K562 (cell line): ENCODE measurements around the gene MAP7D1. TPM values are rescaled to one million over a fixed set of nuclear protein-coding genes. Genes with fewer than 3 reads are reported as not detected.

Experiments
- ATF4 ChIP-seq: fragments of 450-650 bp; formaldehyde crosslinking; IDR thresholded peaks from 2 replicates; pipeline ENCODE4 v1.4.0; 2022; ENCODE audit warnings: mild to moderate bottlenecking, moderate library complexity
- BCL6 ChIP-seq: fragments of 250-450 bp; sonication (Bioruptor Pico); IDR thresholded peaks from 2 replicates; pipeline ENCODE4 v1.4.0; 2020
- HDAC2 ChIP-seq: fragments of 450-650 bp; IDR thresholded peaks from 2 replicates; pipeline ENCODE4 v1.6.1; 2016; ENCODE audit warnings: mild to moderate bottlenecking
- PATZ1 ChIP-seq: fragments of 250-450 bp; sonication (Bioruptor Pico); IDR thresholded peaks from 2 replicates; pipeline ENCODE4 v1.5.0; 2020; ENCODE audit warnings: mild to moderate bottlenecking, borderline replicate concordance
- PCBP2 ChIP-seq: fragments of 200-400 bp; formaldehyde crosslinking; IDR thresholded peaks from 2 replicates; pipeline ENCODE4 v1.6.1; 2018; ENCODE audit warnings: low read length, low read depth, mild to moderate bottlenecking, moderate library complexity; ENCODE audit not compliant: poor library complexity, severe bottlenecking
- RBFOX2 ChIP-seq: fragments of 200-400 bp; formaldehyde crosslinking; IDR thresholded peaks from 2 replicates; pipeline ENCODE4 v1.6.1; 2017; ENCODE audit warnings: low read depth, mild to moderate bottlenecking, low read length, moderate library complexity
- RBM39 ChIP-seq: fragments of 200-400 bp; formaldehyde crosslinking; optimal IDR thresholded peaks from 2 replicates; pipeline ENCODE3; 2018; ENCODE audit warnings: low read depth, low read length
- TAF7 ChIP-seq: fragments of 450-650 bp; IDR thresholded peaks from 2 replicates; pipeline ENCODE4 v1.6.1; 2016; ENCODE audit warnings: missing genetic modification characterization, missing compliant biosample characterization
- TFAP4 ChIP-seq: sonication (generic); formaldehyde crosslinking; IDR thresholded peaks from 2 replicates; pipeline ENCODE4 v1.8.0; 2022; ENCODE audit warnings: missing genetic modification reagents, mild to moderate bottlenecking, moderate library complexity, borderline replicate concordance
- ZNF175 ChIP-seq: fragments of 200-800 bp; sonication (Bioruptor generic); IDR thresholded peaks from 2 replicates; pipeline ENCODE4 v1.6.1; 2016; ENCODE audit warnings: low read depth, mild to moderate bottlenecking, missing genetic modification characterization, missing compliant biosample characterization
- ZNF445 ChIP-seq: fragments of 250-450 bp; sonication (Bioruptor Pico); IDR thresholded peaks from 2 replicates; pipeline ENCODE4 v1.4.0; 2020; ENCODE audit warnings: low read depth, mild to moderate bottlenecking, moderate library complexity
- polyA plus RNA-seq, 8 experiments: library from polyadenylated mRNA; depleted of rRNA in 4 of 8; stranded (reverse) in 5 of 8; unstranded in 3 of 8; fragments of >200 nt; fragmentation: Nextera tagmentation in 2 of 8; fragmentation: Illumina TruSeq in 1 of 8; extraction: Ambion mirVana in 2 of 8; extraction: Trizol in 1 of 8; gene quantifications; 2 replicates each; pipeline versions ENCODE4 v1.2.1 to v1.2.3, GENCODE V29; 2011 to 2014; ENCODE audit warnings: inconsistent platforms in 1 of 8, missing spikeins in 1 of 8
- total RNA-seq, 7 experiments: library from RNA; depleted of rRNA in 6 of 7; stranded (reverse); fragments of >200 nt in 6 of 7; fragmentation: Illumina TruSeq in 2 of 7; extraction: Trizol in 2 of 7; gene quantifications; 2 replicates each; pipeline versions ENCODE4 v1.2.1 to v1.2.3, GENCODE V29; 2011 to 2021; ENCODE audit warnings: low replicate concordance in 1 of 7

The MAP7D1 gene
- total and polyA plus RNA-seq, 9 of the 15 experiments (the other 6 are each of a cell fraction or from before 2014, with no cell fraction given) = 3.6 to 108 (median 34.5) TPM

GRCh38 chr1:36161641-36162531 lies 5.9 kb downstream of the MAP7D1 start (continued):
- TF ChIP-seq TFAP4 (CRISPR knock-in tag) (peak; percentile 48; the same call in 1 of the 2 replicates), PATZ1 (CRISPR knock-in tag) (no peak), RBFOX2 (peak; percentile 43; the same call in 1 of the 2 replicates), ATF4 (no peak), PCBP2 (no peak), ZNF445 (CRISPR knock-in tag) (no peak), ZNF175 (CRISPR knock-in tag) (no peak), TAF7 (no peak), BCL6 (no peak), RBM39 (no peak), HDAC2 (no peak)
